HG03442 (cell line): ENCODE data around the gene STAT5B.
"Not testable (repeated sequence)": the region's sequence is repeated elsewhere in the genome, so short reads cannot be mapped to it uniquely, and the experiment has no call there.

Experiments used
- ATAC-seq: cut with Tn5 transposase; IDR thresholded peaks from one replicate; pipeline ENCODE4 v1.9.1; 2021; ENCODE audit warnings: mild to moderate bottlenecking, moderate library complexity; ENCODE audit not compliant: unreplicated experiment

Gene STAT5B

DNA sequence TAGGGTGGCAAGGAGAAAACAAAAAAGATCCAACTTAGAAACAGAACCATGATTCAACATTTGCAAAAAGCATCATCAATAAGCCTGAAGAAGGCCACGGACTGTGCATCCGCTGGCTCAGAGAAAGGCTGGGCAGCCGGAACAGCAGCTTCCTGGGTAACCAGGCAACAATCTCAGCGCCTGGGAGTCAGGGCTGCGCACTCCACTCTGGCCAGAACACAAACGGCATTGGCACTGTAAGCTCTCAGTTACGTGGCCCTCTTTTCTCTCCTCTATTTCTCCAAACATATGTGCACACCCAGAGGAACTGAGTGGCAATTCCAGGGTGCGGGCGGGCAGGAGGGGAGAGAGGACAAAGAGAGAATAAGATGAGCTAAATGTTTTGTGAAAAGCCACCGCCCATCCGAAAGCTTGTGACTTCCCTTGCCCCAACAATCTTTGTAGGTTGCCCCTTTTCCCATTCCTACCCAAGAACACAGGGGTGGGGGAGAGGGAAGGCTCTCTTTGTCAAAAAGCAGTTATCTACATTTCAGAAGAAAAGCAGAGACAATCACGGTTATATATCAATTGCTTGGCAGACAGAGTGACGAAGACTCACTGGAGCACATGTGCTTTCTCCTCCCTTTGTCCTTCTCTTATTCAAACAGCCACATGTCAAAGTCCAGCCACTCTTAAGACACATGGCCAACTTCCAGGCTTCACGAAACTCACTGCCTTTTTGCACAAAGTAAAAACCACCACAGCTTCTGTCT, 75.3 kb downstream of the STAT5B start:
- ATAC-seq = no peak

DNA sequence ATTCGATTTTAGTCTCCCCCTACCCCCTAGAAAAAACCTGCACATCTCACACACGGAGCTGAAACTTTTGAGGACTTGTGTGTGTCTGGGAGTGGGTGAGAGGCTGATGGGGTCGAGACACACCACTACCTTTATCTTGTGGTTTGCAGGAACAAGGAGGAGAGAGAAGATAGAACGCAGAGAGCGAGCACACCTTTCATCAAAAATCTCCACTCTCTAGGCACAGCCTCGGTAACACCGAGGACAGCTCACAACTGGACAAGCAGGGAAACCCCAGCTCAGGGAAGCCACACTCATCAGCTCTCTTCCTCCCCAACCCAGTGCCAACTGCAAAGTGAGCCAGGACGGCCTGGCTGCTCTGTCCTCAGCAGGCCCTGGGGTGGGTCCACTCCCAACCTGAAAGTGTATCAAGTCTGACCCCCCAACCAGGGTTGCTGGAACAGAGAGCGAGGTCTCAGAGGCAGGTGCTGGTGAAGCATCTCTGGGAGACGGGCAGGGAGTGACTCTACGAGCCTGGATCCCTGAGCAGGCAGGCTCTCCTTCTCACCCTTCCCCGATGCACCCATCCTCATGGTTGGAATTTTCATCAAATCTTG, 76.7 kb downstream of the STAT5B start:
- ATAC-seq = no peak

DNA sequence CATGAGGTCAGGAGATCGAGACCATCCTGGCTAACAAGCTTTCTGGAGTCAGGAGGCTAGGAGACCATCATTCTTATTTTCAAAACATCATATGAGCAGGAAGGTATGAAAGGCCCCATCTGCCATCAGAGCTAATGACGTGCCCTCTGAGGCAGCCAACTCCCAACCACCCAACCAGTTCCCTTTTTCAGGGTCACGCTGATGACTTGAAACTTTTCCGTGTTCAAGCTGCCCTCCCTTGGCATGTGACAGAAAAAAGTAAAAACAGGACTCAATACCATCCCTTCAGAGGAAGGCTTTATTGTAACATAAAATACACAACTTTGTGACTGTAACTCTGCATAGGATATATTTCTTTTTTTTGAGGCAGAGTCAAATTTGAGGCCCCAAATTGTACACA, 77.3 kb downstream of the STAT5B start:
- no peak for ATAC-seq

DNA sequence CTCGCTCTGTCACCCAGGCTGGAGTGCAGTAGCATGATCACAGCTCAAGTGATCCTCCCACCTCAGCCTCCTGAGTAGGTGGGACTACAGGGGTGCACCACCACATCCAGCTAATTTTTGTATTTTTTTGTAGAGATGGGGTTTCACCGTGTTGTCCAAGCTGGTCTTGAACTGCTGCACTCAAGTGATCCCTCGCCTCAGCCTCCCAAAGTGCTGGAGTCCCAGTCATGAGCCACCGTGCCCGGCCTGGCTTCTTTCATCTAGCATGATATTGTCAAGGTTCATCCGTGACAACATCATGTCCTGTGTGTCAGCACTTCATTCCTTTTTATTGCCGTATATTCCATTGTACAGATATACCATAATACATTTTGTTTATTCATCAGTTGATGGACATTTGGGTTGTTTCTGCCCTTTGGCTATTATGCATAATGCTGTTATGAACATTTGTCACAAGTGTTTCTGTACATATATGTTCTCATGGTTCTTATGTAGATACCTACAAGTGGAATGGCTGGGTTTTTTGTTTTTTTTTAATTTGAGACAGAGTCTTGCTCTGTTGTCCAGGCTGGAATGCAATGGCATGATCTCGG, 78.5 kb downstream of the STAT5B start:
- ATAC-seq = no peak

DNA sequence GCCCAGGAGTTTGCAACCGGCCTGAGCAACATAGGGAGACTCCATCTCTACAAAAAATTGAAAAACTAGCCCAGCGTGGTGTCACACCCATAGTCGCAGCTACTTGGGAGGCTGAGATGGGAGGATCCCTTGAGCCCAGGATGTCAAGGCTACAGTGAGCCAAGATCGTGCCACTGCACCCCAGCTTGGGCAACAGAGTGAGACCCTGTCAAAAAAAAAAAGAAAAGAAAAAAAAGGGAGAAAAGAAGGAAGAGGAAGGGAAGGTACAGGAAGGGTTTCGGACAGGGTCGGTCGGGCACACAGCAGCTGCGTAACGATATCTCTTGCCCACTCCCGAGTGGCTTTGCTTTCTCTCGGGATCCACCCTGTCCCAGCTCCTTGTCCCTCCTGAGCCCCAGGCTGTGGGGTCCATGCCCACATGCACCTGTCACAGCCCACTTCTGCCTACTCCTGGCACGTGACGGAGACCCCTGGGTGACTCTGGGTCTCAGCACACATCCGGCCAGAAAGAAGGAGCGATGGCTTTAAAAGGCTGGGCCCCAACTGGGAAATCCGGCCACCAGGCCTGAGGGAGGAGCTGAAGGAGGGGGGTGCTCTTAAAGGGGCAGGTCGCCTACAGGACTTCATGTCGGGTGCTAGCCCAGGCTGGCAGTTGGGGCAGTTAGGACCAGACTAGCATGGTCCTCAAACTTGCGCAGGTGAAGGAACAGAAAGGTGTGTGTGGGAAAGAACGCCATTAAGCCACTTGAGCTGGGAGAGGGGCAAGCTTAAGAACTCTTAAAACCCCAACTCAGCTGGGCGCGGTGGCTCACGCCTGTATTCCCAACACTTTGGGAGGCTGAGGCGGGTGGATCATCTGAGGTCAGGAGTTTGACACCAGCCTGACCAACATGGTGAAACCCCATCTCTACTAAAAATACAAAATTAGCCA, 82.0 kb downstream of the STAT5B start, which contains the start of gene GHDC:
Gene GHDC (minus strand): TSS at position 526 of the 931 bp plus-strand sequence. CDS start 913 bp downstream, outside the sequence.
- peak; percentile 83 for ATAC-seq

DNA sequence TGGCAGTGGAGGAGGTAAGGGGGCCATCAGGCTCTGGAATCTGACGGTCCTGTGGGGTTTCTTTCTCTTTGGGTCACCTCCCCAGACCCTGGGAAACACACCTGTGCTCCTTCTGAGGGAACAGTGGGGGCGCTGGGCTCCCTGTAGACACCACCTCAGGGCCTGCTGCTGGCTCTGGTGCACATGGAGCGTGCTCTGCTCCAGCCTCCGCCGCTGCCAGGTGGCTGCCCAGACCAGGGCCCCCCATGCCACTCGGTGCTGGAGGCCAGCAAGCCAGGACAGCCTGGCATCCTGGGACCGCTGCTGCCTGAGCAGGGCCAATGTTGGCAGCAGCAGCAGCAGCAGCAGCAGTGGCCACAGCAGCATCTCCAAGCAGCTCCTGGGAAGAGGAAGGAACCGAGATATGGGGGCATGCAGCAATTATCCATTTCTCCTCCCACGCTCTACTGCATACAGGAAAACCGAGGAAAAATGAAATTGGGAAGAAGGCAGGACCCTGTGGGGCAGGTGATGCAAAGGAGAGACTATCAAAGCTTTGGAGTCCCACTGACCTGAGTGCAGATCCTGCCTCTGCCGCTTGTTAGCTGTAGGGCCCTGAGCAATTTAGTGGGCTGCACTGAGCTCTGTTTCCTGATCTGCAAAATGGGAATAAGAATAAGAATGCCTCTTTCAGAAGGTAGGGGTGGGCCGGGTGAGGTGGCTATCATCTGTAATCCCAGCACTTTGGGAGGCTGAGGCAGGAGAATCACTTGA, 82.8 kb downstream of the STAT5B start:
- no peak for ATAC-seq

DNA sequence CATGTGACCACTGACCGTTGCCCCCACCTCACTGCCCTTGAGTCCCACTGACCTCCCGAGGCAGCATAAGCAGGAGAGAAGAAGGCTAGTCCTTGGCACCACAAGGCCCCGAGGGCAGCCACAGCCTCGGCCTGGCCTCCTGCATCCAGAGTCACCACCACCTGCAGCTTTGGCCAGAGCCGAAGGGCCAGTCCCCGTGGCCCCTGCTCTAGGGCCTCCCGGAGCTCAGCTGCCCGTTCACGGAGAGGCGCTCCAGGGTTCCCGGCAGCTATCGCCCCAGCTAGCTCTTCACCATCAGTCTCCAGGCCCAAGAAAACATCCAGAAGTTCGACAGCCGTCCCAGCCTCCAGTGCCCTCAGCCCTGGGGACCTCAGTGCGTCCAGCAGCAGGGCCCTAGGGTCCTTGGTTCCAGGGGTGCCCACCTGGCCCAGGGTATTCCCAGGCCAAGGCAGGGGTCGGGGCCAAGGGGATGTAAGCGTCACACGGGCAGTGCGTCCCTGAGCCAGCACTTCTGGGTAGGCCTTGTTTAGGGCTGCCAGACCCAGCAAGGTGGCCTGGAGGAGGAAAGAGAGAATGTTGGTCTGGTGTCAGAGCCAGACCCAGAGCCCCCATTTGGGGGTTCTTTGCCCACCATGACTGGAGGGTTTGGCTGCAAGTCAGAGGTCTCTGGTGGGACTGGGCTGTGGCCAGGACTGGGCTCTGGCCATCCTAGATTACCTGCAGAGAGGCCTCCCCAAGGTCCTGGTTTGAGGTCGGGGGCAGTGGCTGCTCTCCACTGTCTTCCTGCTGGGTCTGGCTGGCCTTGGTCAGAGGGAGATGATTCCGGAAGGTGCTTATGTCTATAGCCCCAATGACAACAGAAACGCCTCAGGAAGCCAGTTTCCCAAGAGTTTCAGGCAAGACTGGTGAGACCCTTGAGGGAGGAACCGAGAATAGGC, 83.7 kb downstream of the STAT5B start:
- no peak for ATAC-seq

DNA sequence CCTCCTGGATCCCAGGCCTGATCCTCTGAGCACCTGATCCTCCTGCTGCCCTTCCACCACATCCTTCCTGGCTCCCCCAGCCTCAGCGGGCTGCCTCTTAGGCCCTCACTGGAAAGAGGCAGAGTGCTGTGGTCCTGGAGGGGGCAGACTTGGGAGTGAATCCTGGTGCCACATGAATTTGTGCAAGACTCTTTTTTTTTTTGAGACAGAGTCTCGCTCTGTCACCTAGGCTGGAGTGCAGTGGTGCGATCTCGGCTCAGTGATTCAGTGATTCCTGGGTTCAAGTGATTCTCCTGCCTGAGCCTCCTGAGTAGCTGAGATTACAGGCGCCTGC, 84.9 kb downstream of the STAT5B start:
- ATAC-seq = no peak

DNA sequence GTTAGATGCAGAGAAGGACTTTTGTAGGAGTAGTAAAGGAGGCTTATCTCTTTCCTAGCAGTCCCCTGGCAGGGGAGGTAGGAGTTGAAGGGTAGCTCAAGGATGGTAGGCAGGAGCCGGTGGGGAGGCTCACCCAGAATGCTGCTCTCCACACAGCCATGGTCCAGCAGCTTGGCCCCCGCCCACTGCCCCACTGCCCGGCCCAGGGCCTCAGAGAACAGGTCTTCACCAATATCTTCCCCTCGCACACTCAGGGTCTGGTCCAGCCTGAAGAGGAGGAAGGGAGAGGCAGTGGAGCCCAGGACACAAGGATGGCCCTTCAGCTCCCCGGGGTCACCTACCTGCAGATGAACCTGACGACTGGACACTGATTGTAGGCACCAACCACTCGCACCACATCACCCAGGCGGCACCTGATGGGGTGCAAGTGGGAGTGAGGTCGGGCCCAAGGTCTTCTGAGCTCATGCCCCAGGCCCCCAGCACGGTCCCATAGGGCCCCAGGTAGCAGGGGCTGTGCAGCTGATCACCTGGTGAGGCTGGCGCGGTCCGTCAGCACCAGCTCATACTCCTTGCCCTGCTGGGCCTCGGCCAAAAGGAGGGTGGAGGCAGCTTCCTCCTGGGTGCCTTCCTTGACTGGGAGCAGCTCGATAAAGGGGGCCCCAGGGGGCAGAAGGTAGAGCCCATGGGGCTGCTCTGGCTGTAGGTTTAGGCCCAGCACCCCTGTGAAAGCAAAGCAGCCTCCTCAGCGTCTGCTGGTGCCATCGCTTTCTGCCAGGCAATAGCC, 85.5 kb downstream of the STAT5B start:
- no peak for ATAC-seq

DNA sequence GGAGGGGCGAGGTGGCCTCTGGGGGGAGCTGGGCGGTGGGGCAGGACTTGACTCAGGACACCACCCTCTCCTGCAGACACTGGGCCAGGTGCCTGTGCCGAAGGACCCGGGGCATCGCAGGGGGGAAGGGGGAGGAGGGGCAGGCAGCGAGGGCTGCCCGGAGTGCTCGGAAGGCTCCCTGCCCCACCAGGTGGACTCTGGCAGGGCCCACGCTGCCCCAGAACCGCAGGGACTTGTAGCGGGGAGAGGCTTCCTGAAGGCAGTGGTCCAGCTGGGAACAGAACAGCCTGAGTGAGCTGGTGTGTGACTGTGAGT, 86.6 kb downstream of the STAT5B start:
- no peak for ATAC-seq

DNA sequence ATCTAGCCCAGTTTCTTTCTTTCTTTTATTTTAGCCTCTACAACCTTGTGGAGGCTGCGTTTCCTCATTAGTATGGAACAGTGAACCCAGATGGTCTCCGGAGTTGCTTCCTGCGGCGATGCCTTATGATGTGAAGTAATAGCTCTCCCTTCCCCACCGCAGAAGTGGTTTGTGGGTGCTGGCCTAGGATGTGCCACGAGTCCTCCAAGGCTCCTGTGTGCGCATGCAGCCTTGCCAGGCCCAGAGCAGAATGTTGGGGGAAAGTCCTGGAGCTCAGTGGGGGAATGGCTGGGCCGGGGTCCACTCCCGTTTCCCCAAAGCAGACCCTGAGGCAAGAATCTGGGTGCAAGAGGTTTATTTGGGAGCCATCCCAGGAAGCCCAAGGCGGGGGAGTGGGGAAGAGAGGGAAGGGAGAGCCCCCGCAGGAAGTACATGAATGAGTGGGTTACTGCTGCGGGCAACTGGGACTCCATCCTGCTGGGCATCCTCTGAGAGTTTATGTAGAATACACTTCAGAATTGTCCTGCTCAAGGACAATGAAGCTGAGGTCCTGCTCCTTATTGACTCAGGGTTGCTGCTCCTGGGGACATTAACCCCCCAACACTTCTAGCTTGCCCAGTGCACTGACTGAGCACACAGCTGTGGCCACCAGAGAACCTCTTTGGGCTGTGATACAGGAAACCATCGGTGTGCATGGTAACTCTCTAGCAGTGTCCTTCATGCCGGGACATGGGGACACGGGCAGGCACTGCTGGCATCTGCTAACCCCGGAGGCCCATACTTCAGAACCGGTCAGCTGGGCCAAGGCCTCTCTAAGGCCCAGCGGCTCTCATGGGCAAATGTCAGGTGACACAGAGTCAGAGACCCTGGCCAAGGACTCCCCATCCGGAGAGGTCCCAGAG, 87.2 kb downstream of the STAT5B start:
- ATAC-seq = no peak

DNA sequence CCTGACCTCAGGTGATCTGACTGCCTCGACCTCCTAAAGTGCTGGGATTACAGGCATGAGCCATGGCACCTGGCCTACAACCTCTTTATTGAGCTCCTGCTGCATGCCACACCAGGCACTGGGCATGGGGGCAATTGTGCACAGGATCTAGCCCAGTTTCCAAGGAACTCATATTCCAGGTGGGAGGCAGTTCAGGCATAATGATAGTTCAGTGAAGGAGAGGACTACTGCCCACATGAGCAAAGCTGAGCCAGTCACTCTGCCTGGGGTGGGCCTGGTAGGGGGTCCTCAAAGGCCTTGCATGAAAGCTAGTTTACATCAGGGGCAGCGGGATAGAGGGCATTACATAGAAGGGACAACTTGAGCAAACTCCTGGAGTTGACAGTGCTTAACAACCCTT, 88.4 kb downstream of the STAT5B start:
- no peak for ATAC-seq

DNA sequence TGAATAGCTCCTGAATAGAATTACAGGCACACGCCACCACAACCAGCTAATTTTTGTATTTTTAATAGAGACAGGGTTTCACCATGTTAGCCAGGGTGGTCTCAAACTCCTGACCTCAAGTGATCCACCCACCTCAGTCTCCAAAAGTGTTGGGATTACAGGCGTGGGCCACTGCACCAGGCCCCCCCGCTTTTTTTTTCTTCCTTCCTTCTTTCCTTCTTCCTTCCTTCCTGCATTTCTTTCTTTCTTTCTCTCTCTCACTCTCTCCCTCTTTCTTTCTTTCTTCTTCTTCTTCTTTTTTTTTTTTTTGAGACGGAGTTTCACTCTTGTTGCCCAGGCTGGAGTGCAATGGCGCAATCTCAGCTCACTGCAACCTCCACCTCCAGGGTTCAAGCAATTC, 90.0 kb downstream of the STAT5B start:
- not testable (repeated sequence) for ATAC-seq

DNA sequence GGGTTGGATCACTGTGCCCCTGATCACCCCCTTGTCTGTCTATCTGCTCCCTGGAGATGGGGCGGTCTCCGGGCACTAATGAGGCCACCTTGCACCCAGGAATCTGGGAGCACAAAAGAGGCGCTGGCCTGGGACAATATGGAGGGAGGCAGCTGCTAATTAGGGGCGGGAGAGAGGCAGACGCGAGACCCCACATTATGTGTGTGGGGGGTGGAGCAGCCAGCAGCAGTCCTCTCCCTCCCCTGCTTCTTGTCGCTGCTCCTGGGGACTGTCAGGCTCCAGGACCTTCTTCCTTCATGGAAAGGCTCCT, 90.6 kb downstream of the STAT5B start:
- ATAC-seq = no peak

DNA sequence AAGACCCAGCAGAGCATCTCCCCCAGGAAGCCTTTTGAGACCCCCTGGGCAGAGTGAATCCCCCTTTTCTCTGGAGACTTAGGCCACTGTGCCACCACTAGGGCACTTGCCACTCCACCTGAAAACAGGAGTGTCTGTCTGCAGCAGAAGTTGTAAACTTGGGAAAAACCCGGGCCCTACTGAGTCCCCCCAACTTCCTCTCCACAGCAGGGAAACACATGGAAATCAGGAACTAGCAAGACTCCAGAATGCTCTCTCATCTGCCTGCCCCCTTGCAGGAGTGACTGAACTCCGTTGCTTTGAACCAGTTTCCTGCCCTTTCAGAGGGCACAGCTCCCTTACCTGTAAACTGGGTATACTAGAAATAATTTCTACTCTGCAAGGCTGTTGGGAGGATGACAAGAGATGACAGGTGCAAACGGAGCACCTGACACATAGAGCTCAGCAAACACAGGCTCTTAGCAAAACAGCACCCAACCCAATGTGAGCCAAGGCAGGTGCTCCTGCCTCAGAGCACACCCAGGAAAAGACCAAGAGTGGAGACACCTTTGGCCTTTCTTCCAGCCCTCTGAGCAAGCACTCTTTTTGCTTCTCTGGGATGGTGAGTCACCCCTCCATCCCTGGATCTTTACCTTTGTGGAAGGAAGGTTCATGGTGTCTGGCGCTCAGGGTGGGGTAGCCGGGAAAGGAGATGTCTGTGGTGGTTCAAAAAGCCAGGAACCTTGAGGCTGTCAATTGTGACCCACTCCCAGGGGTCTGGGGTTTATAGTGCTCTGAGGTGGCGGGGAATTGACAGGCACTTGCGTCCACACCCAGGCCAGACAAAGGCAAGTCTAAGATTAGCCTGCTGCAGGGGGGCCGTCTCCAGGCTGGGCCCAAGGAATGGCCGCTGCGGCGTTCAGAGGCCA, 91.2 kb downstream of the STAT5B start, which contains the start of gene HCRT:
Gene HCRT (minus strand): TSS at position 740 of the 908 bp plus-strand sequence. CDS start 87 bp downstream, at position 653.
- ATAC-seq = no peak

DNA sequence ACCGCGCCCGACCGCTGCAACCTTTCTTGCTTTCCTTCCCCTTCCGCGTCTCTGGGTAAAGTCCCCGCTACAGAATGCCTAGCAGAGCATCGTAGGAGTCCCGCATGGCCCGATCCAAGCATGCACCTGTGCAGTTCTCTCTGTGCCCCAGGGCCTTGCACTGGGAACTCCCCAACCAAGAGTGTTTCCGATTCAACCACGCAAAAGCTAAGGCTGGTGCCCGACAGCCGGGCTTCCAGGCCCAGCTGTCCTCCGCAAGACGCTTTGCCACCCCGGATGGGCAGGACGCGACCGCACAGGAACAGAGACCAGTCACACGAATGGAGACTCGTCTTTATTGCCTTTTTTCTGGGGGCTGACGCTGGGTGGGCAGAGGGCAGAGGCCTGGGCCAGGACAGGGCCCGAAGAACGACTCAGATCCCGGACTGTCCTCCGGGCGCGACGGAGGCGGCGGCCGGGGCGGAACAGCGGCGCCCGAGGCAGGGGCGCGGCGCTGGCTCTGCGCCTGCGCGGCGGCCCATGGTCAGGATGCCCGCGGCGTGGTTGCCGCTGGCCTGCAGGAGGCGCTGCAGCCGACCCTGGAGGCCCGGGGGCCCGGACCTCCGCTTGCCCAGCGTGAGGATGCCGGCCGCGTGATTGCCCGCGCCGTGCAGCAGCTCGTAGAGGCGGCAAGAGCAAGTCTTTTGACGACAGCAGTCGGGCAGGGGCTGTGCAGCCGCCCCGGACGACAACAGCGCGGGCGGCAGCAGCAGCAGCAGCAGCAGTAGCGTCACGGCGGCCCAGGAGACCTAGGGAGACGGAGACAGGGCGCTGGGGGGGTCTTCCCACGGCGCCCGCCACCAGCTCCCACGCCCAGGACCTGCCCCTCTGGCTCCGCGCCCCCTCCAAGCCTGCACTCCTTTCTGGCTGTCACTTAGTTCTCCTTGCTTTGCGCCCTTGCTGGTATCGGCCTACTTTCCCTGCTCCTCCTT, 92.2 kb downstream of the STAT5B start:
- ATAC-seq = peak; percentile 64
